WTC11 (cell line): ENCODE results near the gene TMEM50A. TPM values are rescaled to one million over a fixed set of nuclear protein-coding genes. Genes with fewer than 3 reads are reported as not detected.

Experiments used
- total RNA-seq: library from RNA; stranded (reverse); gene quantifications from 3 replicates; pipeline ENCODE4 v1.2.3, GENCODE V29; 2021

TMEM50A gene
- total RNA-seq, 1 experiment from 2014 or later, result 84.0 TPM

Other genes starting within 250 kb of the TMEM50A start
- 30.1 to 35.7 TPM (median 35.3 TPM) in 3 replicates for gene SYF2, start 105.8 kb upstream of the TMEM50A start, total RNA-seq
- gene RSRP1, start 90.9 kb upstream of the TMEM50A start, total RNA-seq, result 75.9 to 78.1 TPM (median 76.9 TPM) in 3 replicates
- not detected in 3 replicates for gene RHD, start 65.8 kb upstream of the TMEM50A start, total RNA-seq
- gene RHCE, start 82.5 kb downstream of the TMEM50A start, total RNA-seq, result 0.24 to 0.27 TPM in 2 of 3 replicates, not detected in the other
- gene MACO1, start 92.6 kb downstream of the TMEM50A start, total RNA-seq, result 9.0 to 9.5 TPM (median 9.0 TPM) in 3 replicates
- gene LDLRAP1, start 205.3 kb downstream of the TMEM50A start, total RNA-seq, result 14.1 to 16.3 TPM (median 14.2 TPM) in 3 replicates